Measurements from ENCODE around the gene AXDND1. TPM values are rescaled to one million over a fixed set of nuclear protein-coding genes. Genes with fewer than 3 reads are reported as not detected.

AXDND1 gene
- total RNA-seq, 1 experiment from 2014 or later: 0.48 TPM

DNA sequence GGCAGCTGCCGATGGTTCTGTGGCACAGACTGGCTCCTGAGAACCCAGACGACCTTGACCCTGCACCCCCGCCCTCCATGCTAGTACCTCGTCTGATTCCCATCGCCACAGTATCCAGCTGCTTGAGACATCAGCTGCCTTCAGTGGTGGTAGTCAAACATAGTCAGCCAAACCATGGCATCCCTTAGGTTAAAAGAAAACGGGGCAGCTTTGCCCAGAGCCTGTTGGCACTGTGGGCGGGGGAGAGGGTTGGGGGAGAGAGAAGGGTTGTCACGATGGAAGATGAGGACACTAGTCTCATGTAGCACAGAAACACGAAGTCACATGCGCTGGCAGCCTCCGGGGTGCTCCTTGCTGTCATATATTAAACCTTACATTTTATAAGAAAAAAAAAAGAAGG is 224.9 kb downstream of the AXDND1 start:
- H3K23ac ChIP-seq (ENCODE audit: insufficient read length, low read depth, low read length): no peak overlapping the region
- no CpG with 5 or more reads among the region's 11 CpGs for WGBS (ENCODE audit: extremely low coverage, insufficient read length, low lambda C conversion rate)
- Mint-ChIP-seq H3K27me3 (ENCODE audit: low read depth) (peaks cover 49% of the 10 kb centered on the region), H3K36me3 (ENCODE audit: insufficient read depth in 1 of 3, low read depth in 3 of 3) (peaks cover 0 to 1% (median 0%) of the 10 kb centered on the region in 3 experiments; a peak in 2 of 7 replicates), H3K4me3 (no peak overlapping the region), H3K9me3 (peaks cover 3 to 7% of the 10 kb centered on the region in 2 experiments; a peak in 4 of 5 replicates), H3K4me1 (peaks cover 3 to 7% of the 10 kb centered on the region in 2 experiments), H3K27ac (no peak overlapping the region)
- H2BK5ac ChIP-seq (ENCODE audit: insufficient read length, low read length): no peak overlapping the region
- H2BK120ac ChIP-seq (ENCODE audit: low read depth, low read length, poor library complexity, severe bottlenecking): no peak overlapping the region
- H3K9ac ChIP-seq (ENCODE audit: extremely low read depth, insufficient read length, low read length): no peak overlapping the region
- no peak overlapping the region for H3T11ph ChIP-seq (ENCODE audit: low read length)
- no peaks in the 10 kb centered on the region for H3K9me3 ChIP-seq (ENCODE audit: control insufficient read depth, low read depth, low read length)
- no peak overlapping the region for H3K4ac ChIP-seq (ENCODE audit: low read depth, low read length)
- no peak overlapping the region for H2AFZ ChIP-seq (ENCODE audit: low read length)
- H3K27ac ChIP-seq (ENCODE audit: insufficient read length, low read depth, low read length): no peak overlapping the region
- no peak overlapping the region for H3K56ac ChIP-seq (ENCODE audit: insufficient read length, low read depth, low read length)
- H4K91ac ChIP-seq (ENCODE audit: insufficient read length, low read depth, low read length): no peak overlapping the region
- H3K4me2 ChIP-seq (ENCODE audit: insufficient read depth, insufficient read length, low read length): no peak overlapping the region
- H3K14ac ChIP-seq (ENCODE audit: insufficient read depth, low read length): no peak overlapping the region
- H2BK15ac ChIP-seq (ENCODE audit: low read depth, low read length): no peak overlapping the region
- no peaks in the 10 kb centered on the region for H3K4me1 ChIP-seq (ENCODE audit: insufficient read depth, low read length)
- no peak overlapping the region for H2BK20ac ChIP-seq (ENCODE audit: low read depth, low read length, poor library complexity, severe bottlenecking)
- H3K18ac ChIP-seq (ENCODE audit: insufficient read length, low read depth, low read length): no peak overlapping the region
- no peaks in the 10 kb centered on the region for H3K79me1 ChIP-seq (ENCODE audit: insufficient read depth, low read depth, low read length, poor library complexity, severe bottlenecking)
- H2BK12ac ChIP-seq (ENCODE audit: insufficient read length, low read depth, low read length): no peak overlapping the region
- no peak for DNase-seq
- no peak overlapping the region for H4K8ac ChIP-seq (replicated peaks; ENCODE audit: insufficient read length, low read depth, low read length)
- H3K27me3 ChIP-seq (ENCODE audit: insufficient read depth, low read length): peaks cover 9% of the 10 kb centered on the region; the same call in 1 of the 2 replicates
- H4K5ac ChIP-seq (ENCODE audit: insufficient read length, low read depth, low read length): no peak overlapping the region
- no peaks in the 10 kb centered on the region for H3K79me2 ChIP-seq (ENCODE audit: insufficient read depth, low read length)
- no peak overlapping the region for H2AK5ac ChIP-seq (ENCODE audit: insufficient read length, low read length)
- no peaks in the 10 kb centered on the region for H4K20me1 ChIP-seq (ENCODE audit: control insufficient read depth, insufficient read depth, insufficient read length)
- H3K23me2 ChIP-seq (ENCODE audit: insufficient read length, low read depth, low read length, poor library complexity, severe bottlenecking): no peaks in the 10 kb centered on the region
- no peak for TF ChIP-seq CTCF (conservative IDR thresholded peaks at IDR 0.05)
